H9 (cell line): ENCODE results near the gene SDK2. TPM values are rescaled to one million over a fixed set of nuclear protein-coding genes. Genes with fewer than 3 reads are reported as not detected.

Experiments
- DNase-seq: peaks from one replicate; pipeline ENCODE4 v3.0.0-alpha.2; 2017
- H2AFZ ChIP-seq: one replicate; pipeline ENCODE4 v1.6.1; 2013; ENCODE audit warnings: mild to moderate bottlenecking, low read length, control low read depth, moderate library complexity
- H2AK5ac ChIP-seq: 2 replicates; pipeline ENCODE4 v1.6.1; 2013; ENCODE audit warnings: low read length, control low read depth, mixed read lengths; ENCODE audit not compliant: insufficient read length
- H2BK120ac ChIP-seq: one replicate; pipeline ENCODE4 v1.6.1; 2013; ENCODE audit warnings: low read depth, mild to moderate bottlenecking, low read length, control low read depth, inconsistent platforms; ENCODE audit not compliant: poor library complexity, severe bottlenecking
- H2BK12ac ChIP-seq: 2 replicates; pipeline ENCODE4 v1.6.1; 2013; ENCODE audit warnings: low read length, control low read depth, mixed read lengths, low read depth; ENCODE audit not compliant: insufficient read length
- H2BK15ac ChIP-seq: 2 replicates; pipeline ENCODE4 v1.6.1; 2013; ENCODE audit warnings: low read depth, low read length, control low read depth
- H2BK20ac ChIP-seq: one replicate; pipeline ENCODE4 v1.6.1; 2013; ENCODE audit warnings: low read depth, mild to moderate bottlenecking, low read length, control low read depth, inconsistent platforms; ENCODE audit not compliant: poor library complexity, severe bottlenecking
- H2BK5ac ChIP-seq: 2 replicates; pipeline ENCODE4 v1.6.1; 2013; ENCODE audit warnings: low read length, control low read depth, mixed read lengths; ENCODE audit not compliant: insufficient read length
- H3K14ac ChIP-seq: 2 replicates; pipeline ENCODE4 v1.6.1; 2013; ENCODE audit warnings: low read length, control low read depth; ENCODE audit not compliant: insufficient read depth
- H3K18ac ChIP-seq: 2 replicates; pipeline ENCODE4 v1.6.1; 2013; ENCODE audit warnings: low read depth, mild to moderate bottlenecking, mixed read lengths, low read length, control low read depth; ENCODE audit not compliant: insufficient read length
- H3K23ac ChIP-seq: 2 replicates; pipeline ENCODE4 v1.6.1; 2013; ENCODE audit warnings: low read length, control low read depth, mixed read lengths, low read depth; ENCODE audit not compliant: insufficient read length
- H3K23me2 ChIP-seq: 2 replicates; pipeline ENCODE4 v1.6.1; 2013; ENCODE audit warnings: low read depth, mild to moderate bottlenecking, mixed read lengths, low read length, control low read depth; ENCODE audit not compliant: insufficient read length, poor library complexity, severe bottlenecking
- H3K27ac ChIP-seq: 2 replicates; pipeline ENCODE4 v1.5.1; 2013; ENCODE audit warnings: low read length, control low read depth, mixed read lengths, low read depth; ENCODE audit not compliant: insufficient read length
- H3K27me3 ChIP-seq: 2 replicates; pipeline ENCODE4 v1.6.1; 2013; ENCODE audit warnings: low read length, control low read depth, inconsistent platforms; ENCODE audit not compliant: insufficient read depth
- H3K4ac ChIP-seq: 2 replicates; pipeline ENCODE4 v1.6.1; 2013; ENCODE audit warnings: low read depth, mild to moderate bottlenecking, control low read depth, inconsistent platforms, low read length, moderate library complexity
- H3K4me1 ChIP-seq: 2 replicates; pipeline ENCODE4 v1.6.1; 2013; ENCODE audit warnings: low read length, control low read depth, inconsistent platforms; ENCODE audit not compliant: insufficient read depth
- H3K4me2 ChIP-seq: 2 replicates; pipeline ENCODE4 v1.6.1; 2013; ENCODE audit warnings: low read length, control low read depth, mixed read lengths; ENCODE audit not compliant: insufficient read length, insufficient read depth
- H3K56ac ChIP-seq: 2 replicates; pipeline ENCODE4 v1.6.1; 2013; ENCODE audit warnings: low read depth, mild to moderate bottlenecking, mixed read lengths, low read length, control low read depth; ENCODE audit not compliant: insufficient read length
- H3K79me1 ChIP-seq: 2 replicates; pipeline ENCODE4 v1.6.1; 2013; ENCODE audit warnings: low read depth, mild to moderate bottlenecking, moderate library complexity, low read length, control low read depth, inconsistent platforms; ENCODE audit not compliant: insufficient read depth, poor library complexity, severe bottlenecking
- H3K79me2 ChIP-seq: 2 replicates; pipeline ENCODE4 v1.6.1; 2013; ENCODE audit warnings: low read length, control low read depth, inconsistent platforms; ENCODE audit not compliant: insufficient read depth
- H3K9ac ChIP-seq: 2 replicates; pipeline ENCODE4 v1.6.1; 2013; ENCODE audit warnings: low read length, control low read depth, mixed read lengths; ENCODE audit not compliant: insufficient read length; ENCODE audit errors: extremely low read depth
- H3K9me3 ChIP-seq: one replicate; pipeline ENCODE4 v1.6.1; 2013; ENCODE audit warnings: low read depth, low read length, inconsistent platforms; ENCODE audit not compliant: control insufficient read depth
- H3T11ph ChIP-seq: one replicate; pipeline ENCODE4 v1.6.1; 2013; ENCODE audit warnings: mild to moderate bottlenecking, low read length, control low read depth, inconsistent platforms
- H4K20me1 ChIP-seq: one replicate; pipeline ENCODE4 v1.6.1; 2013; ENCODE audit not compliant: control insufficient read depth, insufficient read length, insufficient read depth
- H4K5ac ChIP-seq: 2 replicates; pipeline ENCODE4 v1.6.1; 2013; ENCODE audit warnings: low read depth, mild to moderate bottlenecking, mixed read lengths, low read length, control low read depth; ENCODE audit not compliant: insufficient read length
- H4K8ac ChIP-seq: replicated peaks from 2 replicates; pipeline ENCODE4 v1.6.1; 2013; ENCODE audit warnings: low read length, control low read depth, mixed read lengths, low read depth; ENCODE audit not compliant: insufficient read length
- H4K91ac ChIP-seq: 2 replicates; pipeline ENCODE4 v1.6.1; 2013; ENCODE audit warnings: low read depth, mild to moderate bottlenecking, moderate library complexity, mixed read lengths, low read length, control low read depth; ENCODE audit not compliant: insufficient read length
- H3K27ac Mint-ChIP-seq, 3 experiments: 2 replicates in 2 of 3; 3 replicates in 1 of 3; pipeline ENCODE4 v1.8.0; 2020 to 2021; ENCODE audit warnings: mixed read lengths in 3 of 3, mild to moderate bottlenecking in 1 of 3, moderate library complexity in 1 of 3
- H3K27me3 Mint-ChIP-seq: 2 replicates; pipeline ENCODE4 v1.8.0; 2021; ENCODE audit warnings: low read depth, mild to moderate bottlenecking, moderate library complexity, mixed read lengths
- H3K36me3 Mint-ChIP-seq, 3 experiments: 2 replicates in 2 of 3; 3 replicates in 1 of 3; pipeline ENCODE4 v1.8.0; 2020 to 2021; ENCODE audit warnings: low read depth in 3 of 3, mixed read lengths in 3 of 3; ENCODE audit not compliant: insufficient read depth in 1 of 3
- H3K4me1 Mint-ChIP-seq, 2 experiments: 2 replicates each; pipeline ENCODE4 v1.8.0; 2020; ENCODE audit warnings: mixed read lengths in 2 of 2
- H3K4me3 Mint-ChIP-seq, 2 experiments: 2 replicates in 1 of 2; 3 replicates in 1 of 2; pipeline ENCODE4 v1.8.0; 2020 to 2021; ENCODE audit warnings: mild to moderate bottlenecking in 2 of 2, mixed read lengths in 2 of 2, moderate library complexity in 1 of 2
- H3K9me3 Mint-ChIP-seq, 2 experiments: 2 replicates in 1 of 2; 3 replicates in 1 of 2; pipeline ENCODE4 v1.8.0; 2020; ENCODE audit warnings: mild to moderate bottlenecking in 2 of 2, mixed read lengths in 2 of 2, moderate library complexity in 1 of 2
- CTCF ChIP-seq: fragments of 200-600 bp; sonication (generic); conservative IDR thresholded peaks from 3 replicates; pipeline ENCODE4 v1.8.0; 2021; ENCODE audit warnings: antibody characterized with exemption, mild to moderate bottlenecking
- WGBS: extraction: QIAGEN DNeasy Blood & Tissue Kit; methylation state at CpG from one replicate; pipeline ENCODE4 v1.1.7; 2013; ENCODE audit warnings: missing lambda C conversion rate, low lambda C conversion rate, mixed read lengths; ENCODE audit not compliant: insufficient read length; ENCODE audit errors: extremely low coverage; 5-methylcytosine and 5-hydroxymethylcytosine counted together
- total RNA-seq: library from RNA; stranded (reverse); gene quantifications from 2 replicates; pipeline ENCODE4 v1.2.1, GENCODE V29; 2021

Gene SDK2
- total RNA-seq, 1 experiment from 2014 or later: 9.1 TPM

DNA sequence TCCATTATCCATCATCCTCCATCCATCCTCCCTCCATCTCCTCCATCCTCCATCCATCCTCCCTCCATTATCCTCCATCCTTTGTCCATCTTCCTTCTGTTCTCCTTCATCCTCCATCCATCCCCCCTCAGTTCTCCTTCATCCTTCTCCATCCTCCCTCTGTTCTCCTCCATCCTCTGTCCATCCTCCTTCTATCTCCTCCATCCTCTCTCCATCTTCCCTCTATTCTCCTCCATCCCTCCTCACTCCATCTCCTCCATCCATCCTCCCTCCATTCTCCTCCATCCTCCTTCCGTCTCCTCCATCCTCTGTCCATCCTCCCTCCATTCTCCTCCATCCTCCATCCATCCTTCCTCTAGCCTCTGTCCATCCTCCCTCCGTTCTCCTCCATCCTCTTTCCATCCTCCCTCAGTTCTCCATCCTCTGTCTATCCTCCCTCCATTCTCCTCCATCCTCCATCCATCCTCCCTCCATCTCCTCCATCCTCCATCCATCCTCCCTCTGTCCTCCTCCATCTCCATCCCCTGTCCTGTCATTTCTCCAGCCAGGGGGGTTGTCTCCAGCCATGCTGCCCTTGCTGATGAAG, 143.7 kb downstream of the SDK2 start:
- no peak overlapping the region; a peak in 1 of 7 replicates for H3K27ac Mint-ChIP-seq
- 92% methylated on average over 1 of the region's 2 CpGs for whole genome bisulfite sequencing
- no peak overlapping the region for H3K23ac ChIP-seq
- H2AK5ac ChIP-seq: no peak overlapping the region
- H3K27ac ChIP-seq: no peak overlapping the region
- H3T11ph ChIP-seq: no peak overlapping the region
- peaks cover 0 to 3% of the 10 kb centered on the region in 2 experiments; a peak in 2 of 4 replicates for H3K4me1 Mint-ChIP-seq
- H3K23me2 ChIP-seq: no peaks in the 10 kb centered on the region
- no peaks in the 10 kb centered on the region for H3K79me2 ChIP-seq
- H3K4me3 Mint-ChIP-seq: no peak overlapping the region
- no peak overlapping the region for H3K18ac ChIP-seq
- no peak overlapping the region for H3K14ac ChIP-seq
- no peaks in the 10 kb centered on the region for H3K9me3 ChIP-seq
- H3K4ac ChIP-seq: no peak overlapping the region
- H3K9me3 Mint-ChIP-seq: peaks cover 0 to 4% of the 10 kb centered on the region in 2 experiments; a peak in 1 of 5 replicates
- TF ChIP-seq CTCF: no peak
- no peaks in the 10 kb centered on the region for H4K20me1 ChIP-seq
- H2BK12ac ChIP-seq: no peak overlapping the region
- H3K4me1 ChIP-seq: 0 out of 2 replicates have a peak, but pooled peaks cover 3% of the 10 kb centered on the region
- no peak overlapping the region for H3K4me2 ChIP-seq
- H3K9ac ChIP-seq: no peak overlapping the region
- H3K56ac ChIP-seq: no peak overlapping the region
- no peak overlapping the region for H4K5ac ChIP-seq
- H3K79me1 ChIP-seq: no peaks in the 10 kb centered on the region
- H3K36me3 Mint-ChIP-seq: peaks cover 0 to 15% (median 2%) of the 10 kb centered on the region in 3 experiments; a peak in 3 of 7 replicates
- H3K27me3 Mint-ChIP-seq: peaks cover 6% of the 10 kb centered on the region
- H2BK20ac ChIP-seq: no peak overlapping the region
- no peak overlapping the region for H2BK15ac ChIP-seq
- no peak overlapping the region for H4K8ac ChIP-seq
- no peaks in the 10 kb centered on the region for H3K27me3 ChIP-seq
- no peak overlapping the region for H2BK5ac ChIP-seq
- H2BK120ac ChIP-seq: no peak overlapping the region
- no peak for DNase-seq
- H4K91ac ChIP-seq: no peak overlapping the region
- no peak overlapping the region for H2AFZ ChIP-seq
